ENCODE data around the gene DGKQ. TPM values are rescaled to one million over a fixed set of nuclear protein-coding genes. Genes with fewer than 3 reads are reported as not detected.

Gene DGKQ
- total RNA-seq, 1 donor from 2014 or later: 5.1 TPM

- Mint-ChIP-seq H3K36me3 (peaks cover 2% of the 10 kb centered on the region), H3K27ac (no peak within 1 kb of the TSS), H3K4me3 (peak within 1 kb of the TSS; percentile 85), H3K9me3 (peaks cover 9% of the 10 kb centered on the region), H3K27me3 (ENCODE audit: insufficient read depth, low read depth) (peaks cover 40% of the 10 kb centered on the region), H3K4me1 (peaks cover 18% of the 10 kb centered on the region)
- H3K9me3 ChIP-seq (ENCODE audit: low read depth): no peaks in the 10 kb centered on the region
- peak within 1 kb of the TSS; percentile 89 for H3K4me2 ChIP-seq
- peak; percentile 94 for DNase-seq (ENCODE audit: low spot score)
- no peak within 1 kb of the TSS for H3K9ac ChIP-seq
- TF ChIP-seq CTCF (IDR thresholded peaks at IDR 0.05) (no peak), EZH2phosphoT487 (IDR thresholded peaks at IDR 0.05) (peak; percentile 29), EZH2 (IDR thresholded peaks at IDR 0.05) (peak; percentile 39)
- H2AFZ ChIP-seq (replicated peaks): no peak within 1 kb of the TSS
- H3K27ac ChIP-seq: no peak within 1 kb of the TSS
- peaks cover 4% of the 10 kb centered on the region for H3K79me2 ChIP-seq (ENCODE audit: low read depth)
- peaks cover 50% of the 10 kb centered on the region for H4K20me1 ChIP-seq (ENCODE audit: low read depth)
- H3K27me3 ChIP-seq: peaks cover 61% of the 10 kb centered on the region
- peaks cover 46% of the 10 kb centered on the region for H3F3A ChIP-seq (ENCODE audit: low read depth)
- no peaks in the 10 kb centered on the region for H3K36me3 ChIP-seq
- H3K4me3 ChIP-seq: peak within 1 kb of the TSS; percentile 56
- H3K4me1 ChIP-seq: peaks cover 31% of the 10 kb centered on the region
These were observed 37.8 kb upstream of the DGKQ start, which contains the start of gene FGFRL1 for GRCh38 chr4:1011022-1011665. TSS of gene FGFRL1 (plus strand) at chr4:1011626. CDS start at chr4:1012486, 860 bp downstream.

GRCh38 chr4:1010395-1011021 is 37.1 kb upstream of the DGKQ start:
- H3K4me1 ChIP-seq: peaks cover 27% of the 10 kb centered on the region
- no peak overlapping the region for H2AFZ ChIP-seq (replicated peaks)
- no peak overlapping the region for H3K27ac Mint-ChIP-seq
- peaks cover 18% of the 10 kb centered on the region for H3K4me1 Mint-ChIP-seq
- peak overlapping the region; percentile 85 for H3K4me3 Mint-ChIP-seq
- H3K36me3 ChIP-seq: no peaks in the 10 kb centered on the region
- no peaks in the 10 kb centered on the region for H3K79me2 ChIP-seq (ENCODE audit: low read depth)
- H3K36me3 Mint-ChIP-seq: peaks cover 2% of the 10 kb centered on the region
- peaks cover 47% of the 10 kb centered on the region for H3K27me3 Mint-ChIP-seq (ENCODE audit: insufficient read depth, low read depth)
- peak overlapping the region; percentile 50 for H3K4me3 ChIP-seq
- H3F3A ChIP-seq (ENCODE audit: low read depth): peaks cover 46% of the 10 kb centered on the region
- H3K9ac ChIP-seq: no peak overlapping the region
- H3K9me3 Mint-ChIP-seq: peaks cover 9% of the 10 kb centered on the region
- H3K27me3 ChIP-seq: peaks cover 68% of the 10 kb centered on the region
- peak; percentile 59 for DNase-seq (ENCODE audit: low spot score)
- TF ChIP-seq CTCF (IDR thresholded peaks at IDR 0.05): no peak
- peak; percentile 86 for TF ChIP-seq EZH2phosphoT487 (IDR thresholded peaks at IDR 0.05)
- TF ChIP-seq EZH2 (IDR thresholded peaks at IDR 0.05): peak; percentile 94
- peak overlapping the region; percentile 84 for H3K4me2 ChIP-seq
- no peak overlapping the region for H3K27ac ChIP-seq
- peaks cover 44% of the 10 kb centered on the region for H4K20me1 ChIP-seq (ENCODE audit: low read depth)
- H3K9me3 ChIP-seq (ENCODE audit: low read depth): no peaks in the 10 kb centered on the region

- Histone ChIP-seq H3K79me2 (ENCODE audit: low read depth) (no peaks in the 10 kb centered on the region), H3K27me3 (peaks cover 75% of the 10 kb centered on the region), H2AFZ (replicated peaks) (peak overlapping the region; percentile 97), H3K27ac (no peak overlapping the region), H3K4me2 (peak overlapping the region; percentile 95), H3K9ac (no peak overlapping the region), H3K4me1 (peaks cover 19% of the 10 kb centered on the region), H3F3A (ENCODE audit: low read depth) (peaks cover 41% of the 10 kb centered on the region), H3K36me3 (no peaks in the 10 kb centered on the region), H4K20me1 (ENCODE audit: low read depth) (peaks cover 36% of the 10 kb centered on the region), H3K9me3 (ENCODE audit: low read depth) (no peaks in the 10 kb centered on the region), H3K4me3 (peak overlapping the region; percentile 84)
- Mint-ChIP-seq H3K9me3 (peaks cover 9% of the 10 kb centered on the region), H3K27ac (no peak overlapping the region), H3K4me1 (peaks cover 18% of the 10 kb centered on the region), H3K27me3 (ENCODE audit: insufficient read depth, low read depth) (peaks cover 50% of the 10 kb centered on the region), H3K36me3 (peaks cover 2% of the 10 kb centered on the region), H3K4me3 (peak overlapping the region; percentile 73)
- TF ChIP-seq CTCF (IDR thresholded peaks at IDR 0.05) (peak; percentile 35), EZH2phosphoT487 (IDR thresholded peaks at IDR 0.05) (no peak)
- DNase-seq (ENCODE audit: low spot score): peak; percentile 83
These were observed 36.4 kb upstream of the DGKQ start for GRCh38 chr4:1009542-1010394.
